ENCODE data around the gene C15orf39. TPM values are rescaled to one million over a fixed set of nuclear protein-coding genes. Genes with fewer than 3 reads are reported as not detected.

Gene C15orf39
- total RNA-seq, 1 experiment from 2014 or later: 41.3 TPM

- peaks cover 31% of the 10 kb centered on the region; the same call in 1 of the 2 replicates for H3K36me3 ChIP-seq (ENCODE audit: low read depth)
- CTCF ChIA-PET: no interaction called here
- BruUV-seq (replicated peaks): no TSS peak
These were observed 6.2 kb downstream of the C15orf39 start for GRCh38 chr15:75207618-75208500.

GRCh38 chr15:75208501-75209288, 7.0 kb downstream of the C15orf39 start:
- POLR2A ChIA-PET (ENCODE audit: unreplicated experiment): no interaction called here
- H3K4me1 ChIP-seq (replicated peaks; ENCODE audit: insufficient read depth): peaks cover 13% of the 10 kb centered on the region
- no peak overlapping the region for H3K4me2 ChIP-seq
- no peak overlapping the region for H3K4me3 ChIP-seq
- TF ChIP-seq CTCF (conservative IDR thresholded peaks at IDR 0.05): no peak
- TF ChIP-seq EZH2 (IDR thresholded peaks at IDR 0.05; ENCODE audit: low read depth): no peak
- no peak overlapping the region for H2AFZ ChIP-seq
- peaks cover 31% of the 10 kb centered on the region; the same call in 1 of the 2 replicates for H3K36me3 ChIP-seq (ENCODE audit: low read depth)
- H3K9me2 ChIP-seq (ENCODE audit: insufficient read depth): no peaks in the 10 kb centered on the region
- intact Hi-C loops (cut with micrococcal nuclease; ENCODE audit: unreplicated experiment): no loop called here
- peaks cover 88% of the 10 kb centered on the region for H3K79me2 ChIP-seq (ENCODE audit: low read depth)
- no TSS peak for BruUV-seq (replicated peaks)
- no peak for DNase-seq
- peaks cover 96% of the 10 kb centered on the region for H4K20me1 ChIP-seq (ENCODE audit: insufficient read depth)
- no peaks in the 10 kb centered on the region for H3K27me3 ChIP-seq (ENCODE audit: insufficient read depth, low read depth)
- CTCF ChIA-PET: no interaction called here
- no peaks in the 10 kb centered on the region for H3K9me3 ChIP-seq (ENCODE audit: insufficient read depth, low read depth)
- H3K27ac ChIP-seq: no peak overlapping the region
- H3F3A ChIP-seq (ENCODE audit: insufficient read depth, low read depth): peaks cover 42% of the 10 kb centered on the region; the same call in 1 of the 2 replicates

More at GRCh38 chr15:75207618-75208500, 6.2 kb downstream of the C15orf39 start:
- Histone ChIP-seq H3K79me2 (ENCODE audit: low read depth) (peaks cover 96% of the 10 kb centered on the region), H3F3A (ENCODE audit: insufficient read depth, low read depth) (peaks cover 36% of the 10 kb centered on the region; the same call in 1 of the 2 replicates), H3K9me3 (ENCODE audit: insufficient read depth, low read depth) (no peaks in the 10 kb centered on the region), H3K4me1 (replicated peaks; ENCODE audit: insufficient read depth) (peaks cover 14% of the 10 kb centered on the region), H3K4me2 (no peak overlapping the region), H3K9me2 (ENCODE audit: insufficient read depth) (no peaks in the 10 kb centered on the region), H3K4me3 (no peak overlapping the region), H3K27ac (no peak overlapping the region), H4K20me1 (ENCODE audit: insufficient read depth) (peaks cover 96% of the 10 kb centered on the region), H3K27me3 (ENCODE audit: insufficient read depth, low read depth) (no peaks in the 10 kb centered on the region), H2AFZ (no peak overlapping the region)
- DNase-seq: no peak
- intact Hi-C loops (cut with micrococcal nuclease; ENCODE audit: unreplicated experiment): no loop called here
- TF ChIP-seq CTCF (conservative IDR thresholded peaks at IDR 0.05): no peak
- POLR2A ChIA-PET (ENCODE audit: unreplicated experiment): no interaction called here

GRCh38 chr15:75209289-75209676, 7.6 kb downstream of the C15orf39 start:
- Histone ChIP-seq H3K36me3 (ENCODE audit: low read depth) (peaks cover 31% of the 10 kb centered on the region; the same call in 1 of the 2 replicates), H3K27me3 (ENCODE audit: insufficient read depth, low read depth) (no peaks in the 10 kb centered on the region), H4K20me1 (ENCODE audit: insufficient read depth) (peaks cover 96% of the 10 kb centered on the region), H3K4me3 (no peak overlapping the region), H3K27ac (no peak overlapping the region), H3K9me3 (ENCODE audit: insufficient read depth, low read depth) (no peaks in the 10 kb centered on the region), H3K9me2 (ENCODE audit: insufficient read depth) (no peaks in the 10 kb centered on the region), H3K79me2 (ENCODE audit: low read depth) (peaks cover 82% of the 10 kb centered on the region), H2AFZ (no peak overlapping the region), H3K4me2 (no peak overlapping the region), H3F3A (ENCODE audit: insufficient read depth, low read depth) (peaks cover 42% of the 10 kb centered on the region; the same call in 1 of the 2 replicates), H3K4me1 (replicated peaks; ENCODE audit: insufficient read depth) (peaks cover 7% of the 10 kb centered on the region)
- TF ChIP-seq CTCF (conservative IDR thresholded peaks at IDR 0.05): no peak
- ChIA-PET CTCF (no interaction called here), POLR2A (ENCODE audit: unreplicated experiment) (no interaction called here)
- no peak for DNase-seq
- BruUV-seq (replicated peaks): no TSS peak
- intact Hi-C loops (cut with micrococcal nuclease; ENCODE audit: unreplicated experiment): no loop called here
